ENCODE data around the gene C9orf85.

C9orf85 gene

DNA sequence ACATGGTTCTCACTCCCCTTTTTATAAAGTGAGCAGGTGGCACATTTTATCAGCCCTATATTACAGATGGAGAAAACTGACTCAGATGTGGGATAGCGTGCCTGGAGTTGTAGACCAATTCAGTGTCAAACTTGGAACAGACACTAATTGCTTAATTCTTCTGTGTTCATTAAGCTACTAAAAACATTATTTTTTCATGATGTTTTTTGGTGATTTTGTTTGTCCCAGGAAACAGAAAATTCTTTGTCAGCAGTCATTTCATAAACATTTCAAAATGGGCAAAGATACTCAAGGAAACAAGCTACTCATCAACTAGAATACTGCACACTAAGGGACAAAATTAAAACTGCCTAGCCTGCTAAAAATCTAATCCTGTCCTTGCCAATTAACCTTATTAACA lies 2.6 kb upstream of the C9orf85 start:
- DNase-seq, result no peak

DNA sequence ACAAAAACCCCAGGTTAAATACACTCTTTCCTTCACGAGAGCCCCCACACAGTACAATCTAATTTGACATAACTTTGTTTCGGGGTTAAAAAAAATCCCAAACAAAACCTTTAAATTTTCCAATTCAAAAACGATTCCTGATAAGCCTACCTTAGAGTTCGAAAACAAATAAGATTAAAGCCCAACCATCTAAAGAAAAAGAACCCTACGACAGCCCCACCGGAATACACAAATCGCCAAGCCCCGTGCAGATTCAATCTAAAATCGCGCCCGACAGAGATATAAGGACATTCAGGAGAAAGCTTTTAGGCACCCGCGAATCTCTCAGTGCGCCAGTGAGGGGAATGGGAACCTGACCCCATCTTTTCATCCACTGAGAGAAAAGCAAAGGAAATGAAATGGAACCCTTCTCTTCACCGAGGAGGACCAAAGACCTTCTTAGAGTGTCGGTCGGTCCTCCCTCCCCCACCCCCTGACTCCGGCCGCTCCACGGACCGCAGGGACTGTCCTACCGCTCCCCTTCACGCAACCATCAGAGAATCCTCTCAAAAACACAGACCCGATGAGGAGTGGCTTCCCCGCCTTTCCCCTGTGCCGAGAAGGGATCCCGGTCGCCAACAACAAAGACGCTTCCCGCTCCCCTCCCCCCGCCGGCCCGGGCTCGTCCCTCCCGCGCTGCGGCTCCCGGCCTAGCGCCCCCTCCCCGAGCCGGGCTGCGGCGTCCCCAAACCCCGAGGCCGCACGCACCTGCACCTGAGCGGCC lies 1.4 kb upstream of the C9orf85 start:
- peak; percentile 31 to 66 for DNase-seq

DNA sequence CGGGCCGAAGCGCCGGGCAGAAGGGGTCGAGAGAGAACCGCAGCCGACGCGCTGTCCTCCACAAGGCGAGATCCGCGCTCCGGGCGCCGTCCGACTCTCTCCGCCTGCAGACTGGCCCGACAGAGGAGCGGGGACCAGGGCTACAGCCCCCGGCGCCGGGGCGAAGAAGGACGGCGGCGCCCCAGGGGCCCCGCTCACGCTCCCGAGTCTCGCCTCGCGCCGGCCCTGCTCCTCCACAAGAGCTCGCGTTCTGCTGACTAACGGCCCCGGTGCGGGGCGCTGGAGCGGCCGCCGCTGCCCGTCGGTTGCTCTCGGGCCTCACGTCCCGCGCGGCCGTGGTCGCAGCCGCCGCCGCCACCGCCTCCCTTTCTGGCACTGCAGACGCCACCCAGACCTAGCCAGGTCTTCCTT lies 784 bp upstream of the C9orf85 start:
- peak in 1 of 2 experiments; percentile 66 for DNase-seq

DNA sequence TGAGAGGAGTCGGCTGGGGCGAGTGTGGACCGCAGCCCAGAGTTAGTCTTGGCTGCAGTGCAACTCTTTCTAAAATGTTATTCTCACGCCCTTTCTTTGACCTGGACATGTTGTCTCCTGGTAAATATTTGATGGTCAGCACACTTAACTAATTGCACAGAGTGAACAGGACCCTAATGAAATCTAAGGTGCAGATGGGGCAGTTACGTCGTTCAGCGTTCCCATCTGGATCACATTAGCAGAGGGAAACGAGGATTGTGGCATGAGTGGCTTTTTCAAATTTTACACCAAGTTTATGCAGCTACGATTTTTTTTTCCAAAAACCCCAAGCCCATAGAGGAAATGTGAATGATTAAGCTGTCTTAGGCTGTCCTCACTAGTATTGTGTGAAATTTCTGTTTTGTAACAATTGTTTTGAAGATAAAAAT lies 483 bp downstream of the C9orf85 start:
- DNase-seq, result no peak

DNA sequence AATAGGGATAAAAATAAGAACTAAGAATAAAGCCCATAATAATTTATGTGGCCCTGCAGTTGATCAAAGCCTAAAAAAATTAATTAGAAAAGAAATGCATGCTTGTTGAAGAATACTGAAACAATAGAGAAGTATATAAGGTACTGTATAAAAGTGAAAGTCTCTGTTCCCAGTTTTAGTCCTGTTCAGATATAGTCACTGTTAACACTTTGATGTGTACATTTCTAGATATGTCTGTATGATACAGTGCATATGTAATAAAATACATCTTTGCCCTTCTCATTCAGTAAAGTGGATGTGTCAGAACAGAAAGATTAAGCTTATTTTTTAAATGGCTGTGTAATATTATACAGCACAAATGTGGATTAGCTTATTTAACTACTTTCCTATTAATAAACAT lies 4.1 kb downstream of the C9orf85 start:
- DNase-seq, result no peak

DNA sequence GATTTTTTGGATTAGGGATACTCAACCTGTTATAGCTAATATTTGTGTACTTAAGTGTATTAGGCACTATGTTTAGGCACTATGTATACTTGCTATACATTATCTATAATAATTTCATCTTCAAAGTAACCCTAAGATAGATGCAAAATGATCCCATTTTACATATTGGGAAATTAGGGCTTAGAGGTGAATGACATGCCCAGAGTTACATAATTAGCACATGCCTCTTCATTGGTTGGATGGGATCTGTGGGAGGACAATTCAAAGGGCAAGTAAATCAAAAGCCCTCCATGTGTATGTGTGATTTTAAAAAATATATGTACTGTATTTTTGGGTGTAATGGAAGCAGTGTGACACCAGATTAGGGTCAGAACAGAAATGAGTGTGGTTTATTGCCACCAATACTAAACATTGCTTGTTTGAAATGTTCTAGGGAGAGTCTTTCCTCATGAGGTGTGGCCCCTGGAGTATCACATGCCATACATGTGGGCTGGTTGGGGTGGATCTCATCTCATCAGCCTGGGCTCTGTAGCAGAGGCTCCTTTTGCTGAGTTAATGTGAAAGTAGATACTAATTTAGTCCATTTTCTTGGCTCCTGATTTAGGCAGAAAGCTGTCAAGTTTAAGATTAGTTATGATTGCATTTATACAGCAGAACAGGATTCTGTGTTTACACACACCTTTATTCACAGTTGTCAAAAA lies 5.5 kb downstream of the C9orf85 start:
- no peak for DNase-seq

DNA sequence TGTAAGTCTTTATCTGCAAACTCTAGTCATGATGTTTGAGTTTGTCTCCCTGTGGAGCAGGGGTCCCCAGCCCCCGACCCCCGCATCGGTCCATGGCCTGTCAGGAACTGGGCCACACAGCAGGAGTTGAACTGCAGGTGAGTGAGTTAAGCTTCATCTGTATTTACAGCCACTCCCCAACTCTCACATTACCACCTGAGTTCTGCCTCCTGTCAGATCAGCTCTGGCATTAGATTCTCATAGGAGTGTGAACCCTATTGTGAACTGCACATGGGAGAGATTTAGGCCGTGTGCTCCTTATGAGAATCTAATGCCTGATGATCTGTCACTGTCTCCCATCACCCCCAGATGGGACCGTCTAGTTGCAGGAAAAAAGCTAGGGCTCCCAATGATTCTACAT lies 7.0 kb downstream of the C9orf85 start:
- DNase-seq, result no peak

DNA sequence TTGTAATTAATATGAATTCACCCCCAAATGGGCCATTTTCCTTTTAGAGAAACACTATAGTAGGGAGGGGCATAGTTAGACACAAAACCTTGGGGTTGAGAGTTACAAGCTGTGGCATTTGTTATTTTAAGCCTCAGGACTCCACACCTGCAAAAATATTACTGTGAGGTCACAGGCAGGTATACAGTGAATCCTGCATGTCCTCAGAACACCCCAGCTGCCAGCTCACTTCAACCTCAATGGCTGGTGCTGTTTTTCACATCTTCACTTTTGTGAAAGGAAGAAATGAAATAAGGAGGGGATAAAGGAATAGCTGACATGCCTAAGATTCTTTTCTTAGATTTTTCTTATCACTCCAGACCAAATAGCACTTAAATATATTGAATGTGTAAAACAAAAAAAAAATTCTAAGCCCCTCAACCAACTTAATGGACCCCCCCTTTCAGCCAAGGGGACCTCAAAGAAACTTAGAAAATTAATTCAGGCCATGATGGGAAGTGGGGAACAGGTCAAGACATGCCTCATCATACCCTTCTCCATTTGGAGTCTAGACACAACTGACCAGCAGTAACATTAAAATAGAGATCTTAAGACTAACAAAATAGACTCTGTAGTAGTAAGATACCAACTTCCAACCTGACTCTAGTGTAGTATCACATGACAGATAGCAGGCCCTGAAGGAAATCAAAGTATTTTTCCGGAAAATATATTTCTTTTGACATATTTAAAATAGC lies 9.2 kb downstream of the C9orf85 start:
- DNase-seq, result no peak

DNA sequence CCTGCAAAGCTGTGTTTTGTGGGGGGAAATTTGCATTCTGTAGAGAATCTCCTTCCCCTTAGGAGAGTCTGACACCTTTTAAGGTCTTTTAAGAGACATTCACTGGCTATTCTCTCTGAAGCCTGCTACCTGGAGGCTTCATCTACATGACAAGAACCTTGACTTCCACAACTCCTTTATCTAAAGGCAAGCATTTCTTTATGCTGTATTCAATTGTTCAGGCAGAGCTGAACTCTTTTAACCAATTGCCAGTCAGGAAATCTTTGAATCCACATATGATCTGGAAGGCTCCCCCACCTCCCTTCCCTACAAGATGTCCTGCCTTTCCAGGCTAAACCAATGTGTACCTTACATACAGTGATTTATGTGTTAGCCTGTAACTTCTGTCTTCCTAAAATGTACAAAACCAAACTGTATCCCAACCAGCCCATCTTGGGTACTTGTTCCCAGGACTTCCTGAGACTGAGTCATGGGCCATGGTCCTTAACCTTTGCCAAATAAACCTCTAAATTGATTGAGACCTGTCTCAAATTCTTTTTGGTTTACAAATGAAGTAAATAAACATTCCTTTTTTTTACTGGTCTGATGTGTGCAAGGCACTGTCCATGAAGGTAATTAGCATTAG lies 9.9 kb downstream of the C9orf85 start:
- no peak for DNase-seq

DNA sequence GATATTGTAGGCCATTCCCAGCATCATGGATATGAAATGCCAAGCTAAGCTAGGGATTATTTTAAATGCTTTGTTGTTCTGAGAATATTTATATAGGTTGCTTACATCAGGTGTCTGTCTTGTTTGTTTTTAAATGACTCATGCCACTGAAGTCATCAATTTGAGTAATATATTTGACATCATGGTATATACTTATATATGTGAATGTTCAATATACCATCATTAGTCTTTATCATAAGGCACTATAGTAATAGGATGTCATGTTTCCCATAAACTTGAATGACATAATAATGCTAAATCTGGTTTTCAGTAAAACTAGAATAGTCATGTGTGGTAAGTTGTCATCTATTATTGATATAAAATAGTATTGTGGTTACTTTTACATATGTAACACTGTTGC lies 13.1 kb downstream of the C9orf85 start:
- DNase-seq, result no peak

DNA sequence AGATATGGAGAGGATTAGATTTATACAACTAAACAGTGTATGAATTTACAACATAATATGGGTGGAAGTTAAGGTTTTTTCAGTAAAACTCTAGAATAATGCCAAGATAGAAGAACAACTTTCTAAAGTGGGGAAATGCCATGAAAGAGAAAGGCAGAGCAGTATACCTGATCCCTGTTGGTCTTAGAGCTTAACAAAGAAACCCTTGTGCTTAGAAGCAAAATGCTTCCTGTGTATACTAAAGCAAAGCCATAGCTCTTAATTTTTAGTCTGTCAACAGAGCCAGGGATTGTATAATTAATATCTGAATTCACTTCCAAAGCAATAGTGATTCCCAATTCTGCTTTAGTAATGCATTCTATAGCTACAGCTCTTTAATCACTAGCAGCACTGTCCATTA lies 14.4 kb downstream of the C9orf85 start:
- no peak for DNase-seq

DNA sequence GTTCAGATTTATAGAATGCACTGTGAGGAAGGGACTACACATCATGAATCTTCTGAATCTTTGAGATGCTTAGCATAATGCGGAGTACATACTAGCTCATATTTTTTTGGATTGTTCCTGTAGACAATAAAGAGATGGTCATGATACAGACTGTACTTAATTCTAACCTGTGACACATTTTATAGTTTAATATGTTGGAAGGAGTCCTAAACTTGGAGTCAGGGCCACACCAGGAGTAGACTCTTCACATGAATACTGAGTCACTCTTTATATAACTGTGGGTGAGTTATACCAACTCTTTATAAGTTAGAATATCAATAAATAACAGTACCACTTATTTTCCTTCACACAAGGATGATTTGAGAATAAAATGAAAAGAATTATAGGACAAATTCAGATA lies 16.9 kb downstream of the C9orf85 start:
- DNase-seq, result no peak

DNA sequence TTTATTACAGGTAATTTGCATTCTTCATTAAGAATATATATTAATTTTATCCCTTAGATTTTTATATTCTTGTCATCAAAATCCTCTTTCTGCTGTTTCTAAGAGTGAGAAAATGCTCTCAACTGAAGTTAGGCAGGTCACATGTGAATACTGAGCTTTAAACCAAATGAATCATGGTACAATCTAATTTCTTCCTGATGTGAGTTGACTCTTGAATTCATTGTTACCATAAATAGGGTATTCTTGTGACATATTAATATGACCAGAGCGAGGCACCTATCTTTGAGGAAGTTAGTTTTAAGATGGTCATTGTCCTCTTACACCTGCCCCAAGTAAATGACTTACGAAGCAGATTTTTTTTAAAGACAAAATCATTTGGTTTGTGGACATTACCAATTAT lies 17.4 kb downstream of the C9orf85 start:
- no peak for DNase-seq

DNA sequence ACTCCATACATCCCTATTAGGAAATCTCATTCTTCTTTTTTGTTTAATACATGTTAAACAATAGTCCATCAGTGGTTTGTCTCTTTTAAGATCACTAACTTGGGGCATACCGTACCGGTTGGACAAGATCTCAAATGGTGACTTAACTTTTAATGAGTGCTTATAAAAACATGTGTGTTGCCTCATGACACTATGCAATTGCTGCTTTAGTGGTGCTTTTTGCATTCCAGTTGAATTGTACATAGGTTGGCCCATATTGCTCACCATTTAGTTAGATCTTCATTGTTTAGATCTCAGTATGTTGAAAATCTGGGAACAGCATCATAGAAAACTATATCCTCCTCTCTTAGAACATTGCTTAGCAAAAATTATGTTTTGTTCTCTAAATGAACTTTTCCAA lies 17.8 kb downstream of the C9orf85 start:
- DNase-seq, result no peak

DNA sequence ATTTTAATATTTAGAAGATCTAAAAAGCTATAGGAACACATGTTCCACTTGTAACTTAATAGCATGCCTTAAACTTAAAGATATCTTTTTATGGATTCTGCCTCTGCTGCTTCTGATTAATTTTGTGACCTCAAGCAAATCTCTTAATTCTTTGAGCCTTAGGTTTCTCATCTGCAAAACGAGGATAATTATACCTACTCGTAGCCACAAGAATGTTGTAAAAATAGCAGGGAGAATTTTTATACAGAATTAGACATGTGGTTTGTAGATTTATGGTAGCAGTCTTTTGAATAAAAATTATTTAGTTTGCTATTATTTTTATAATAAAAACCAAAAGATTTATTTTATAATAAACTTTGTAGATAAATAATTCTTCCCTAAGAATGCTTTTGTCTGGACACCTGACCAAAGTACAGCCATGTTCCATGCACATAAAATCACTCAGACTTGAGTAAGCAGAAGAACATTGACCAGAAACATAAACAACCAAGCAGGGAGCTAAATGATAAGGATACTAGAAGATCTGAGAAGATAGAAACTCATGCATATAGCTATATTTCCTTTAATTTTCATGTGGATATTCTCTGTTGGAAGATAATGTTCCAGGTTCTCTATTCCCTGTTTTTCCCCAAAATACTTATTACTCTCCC lies 18.5 kb downstream of the C9orf85 start:
- no peak for DNase-seq

DNA sequence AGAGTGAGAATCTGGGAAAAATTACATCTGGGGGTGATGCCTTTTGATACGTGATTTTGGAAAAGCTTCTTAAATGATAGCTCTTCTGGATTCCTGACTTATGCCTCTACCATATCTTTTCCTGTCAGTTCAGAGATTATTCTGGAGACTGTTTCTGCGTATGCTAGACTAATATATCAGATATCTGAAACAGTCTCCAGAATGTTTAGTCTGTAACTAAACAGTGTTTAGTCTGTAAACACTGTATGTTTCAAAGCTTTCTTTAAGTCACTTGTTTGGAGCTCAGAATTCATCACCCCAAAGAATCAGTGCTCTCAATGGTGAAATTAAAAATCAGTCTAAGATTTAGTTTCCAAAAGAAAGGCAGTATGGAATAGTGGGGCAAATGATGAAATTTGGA lies 19.7 kb downstream of the C9orf85 start:
- DNase-seq, result no peak

DNA sequence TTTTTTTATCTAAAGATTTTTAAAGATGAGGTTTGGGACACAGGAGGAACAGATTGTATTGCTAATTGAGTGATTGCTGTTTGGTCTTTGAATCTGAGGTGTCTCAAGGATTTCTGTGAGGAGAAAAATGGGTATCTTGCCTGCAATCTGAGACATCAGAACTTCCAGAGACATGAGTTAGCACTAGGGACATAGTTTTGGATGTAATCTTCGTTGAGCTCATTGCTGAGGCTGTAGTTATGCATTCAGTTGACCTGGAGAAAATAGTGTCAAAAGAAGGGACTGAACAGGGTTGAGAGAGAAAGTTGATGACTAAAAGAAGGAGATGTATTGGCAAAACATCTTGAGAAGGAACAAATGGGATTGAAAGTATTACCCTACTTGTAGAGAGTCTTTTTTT lies 24.6 kb downstream of the C9orf85 start:
- DNase-seq, result no peak

DNA sequence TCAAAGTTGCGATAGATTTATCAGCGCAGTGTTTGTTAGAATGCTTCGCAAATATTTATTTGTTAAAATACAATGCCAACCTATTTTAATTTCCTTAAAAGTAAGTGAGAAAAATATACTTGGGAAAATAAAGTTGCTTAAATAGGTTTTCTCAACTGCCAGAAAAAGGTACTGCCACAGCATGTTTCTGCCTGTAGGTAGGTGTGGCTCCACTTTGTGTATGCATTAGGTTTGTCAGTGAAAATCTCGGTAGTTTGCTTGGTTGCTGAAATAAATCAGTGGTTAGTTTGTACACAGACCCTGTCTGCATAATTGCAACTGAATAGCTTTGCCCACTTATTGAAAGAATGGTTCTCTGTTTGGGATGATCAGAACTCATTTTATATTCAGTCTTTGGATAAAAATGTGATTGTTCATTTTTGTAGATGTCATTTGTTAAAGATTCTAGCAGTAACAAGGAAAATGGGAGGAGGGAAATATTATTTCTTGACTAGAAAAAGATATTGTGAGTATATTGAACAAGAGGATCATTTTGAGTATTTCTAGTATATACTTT lies 25.7 kb downstream of the C9orf85 start:
- no peak for DNase-seq

DNA sequence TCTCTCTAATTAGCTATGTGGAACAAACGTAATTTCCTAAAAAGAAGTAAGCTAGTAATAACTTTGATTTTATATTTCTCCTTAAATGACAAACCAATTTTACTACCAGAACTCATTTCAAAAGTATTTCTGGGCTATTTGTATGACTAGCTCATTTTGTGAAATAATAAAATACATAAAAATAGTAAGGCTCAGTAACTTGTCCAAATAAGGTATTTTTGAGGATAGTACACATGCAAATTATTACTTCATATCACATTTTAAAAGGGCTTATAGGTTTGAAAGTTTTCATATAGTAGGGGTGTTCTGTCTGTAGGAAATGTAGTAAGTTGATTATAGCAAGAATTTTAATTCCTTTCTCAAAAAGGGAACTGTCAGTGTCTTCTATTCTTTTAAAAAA lies 26.5 kb downstream of the C9orf85 start:
- no peak for DNase-seq

DNA sequence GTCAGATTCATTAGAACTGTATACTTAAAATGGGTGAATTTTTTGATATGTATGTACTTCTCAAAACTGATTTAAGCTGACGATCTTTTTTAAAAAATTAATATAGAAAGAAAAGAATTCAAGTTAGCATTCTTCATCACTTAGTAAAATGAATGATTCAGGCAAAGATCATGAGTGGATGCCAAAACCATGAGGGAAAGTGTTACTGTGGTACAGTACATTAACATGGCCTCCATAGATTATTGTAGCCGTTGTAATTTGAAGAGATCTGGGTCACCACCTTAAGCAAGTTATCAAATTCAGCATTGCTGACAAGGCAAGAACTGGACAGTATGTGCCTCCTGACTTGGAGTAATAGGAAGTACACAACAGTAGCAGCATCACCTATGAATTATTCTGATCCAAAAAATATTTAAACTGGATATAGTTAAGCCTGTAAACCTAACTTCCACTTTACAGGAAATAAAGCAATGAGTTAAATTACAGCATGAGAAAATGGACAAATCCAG lies 29.7 kb downstream of the C9orf85 start:
- no peak for DNase-seq

DNA sequence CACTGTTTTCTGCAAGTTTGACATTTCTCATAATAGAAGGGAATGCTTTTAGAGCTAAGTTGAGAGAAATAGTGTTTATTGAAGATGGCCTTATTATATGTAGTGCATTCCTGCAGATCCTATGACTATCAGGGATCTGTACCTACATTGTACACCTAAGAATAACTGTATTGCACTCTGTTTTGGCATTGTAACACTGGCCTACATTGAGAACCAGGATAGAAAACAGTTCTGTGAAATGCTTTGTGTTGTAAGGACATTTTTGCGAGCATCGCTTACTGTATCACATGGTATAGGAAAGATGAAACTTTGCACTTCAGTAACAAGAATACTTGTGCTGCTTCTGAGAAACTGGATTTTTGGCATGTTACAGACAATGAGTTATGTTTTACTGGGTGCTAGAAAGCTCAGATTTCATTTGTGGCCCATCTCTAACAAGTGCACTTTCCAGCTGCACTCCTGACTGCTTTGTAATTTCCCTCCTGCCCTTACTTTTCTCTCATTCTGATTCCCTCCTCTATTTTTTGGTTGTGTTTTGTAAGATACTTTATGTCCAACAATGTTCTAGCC lies 30.6 kb downstream of the C9orf85 start:
- no peak for DNase-seq

DNA sequence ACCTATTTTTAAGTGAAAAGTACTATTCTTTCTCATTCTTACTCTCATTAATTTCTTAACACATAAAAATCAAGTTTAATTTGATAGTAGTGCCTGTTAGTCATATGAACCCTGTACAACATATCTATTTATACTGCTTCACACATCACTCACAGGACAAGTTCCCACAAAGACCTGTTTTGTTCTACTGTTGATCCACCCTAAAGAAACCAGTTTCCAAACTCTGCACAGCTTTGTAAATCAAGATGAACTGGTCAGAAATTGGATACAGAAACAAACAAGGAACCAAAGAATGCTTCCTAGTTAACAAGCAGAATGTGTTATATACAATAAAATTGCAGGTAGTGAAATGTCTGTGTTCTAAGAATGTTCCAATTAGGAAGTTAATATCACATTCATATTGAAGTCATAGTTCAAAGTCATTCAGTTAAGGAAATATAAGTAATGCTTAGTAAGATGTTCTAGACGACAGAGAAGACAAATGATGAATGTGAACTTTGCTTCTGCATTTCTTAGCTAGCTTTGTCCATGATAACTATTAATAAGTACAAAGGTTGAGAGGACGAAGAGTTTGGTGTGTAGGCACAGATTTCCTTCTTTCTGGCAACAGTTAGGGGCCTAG lies 33.4 kb downstream of the C9orf85 start:
- no peak for DNase-seq

All from NCI-H2081 (cell line).